NB4 (cell line): ENCODE measurements around the gene ATXN7.

Experiments
- MYC ChIP-seq: IDR thresholded peaks from 2 replicates; pipeline ENCODE4 v1.6.1; 2011; ENCODE audit warnings: low read depth, low read length
- POLR2A ChIP-seq: IDR thresholded peaks from 2 replicates; pipeline ENCODE4 v1.6.1; 2011; ENCODE audit warnings: mild to moderate bottlenecking; ENCODE audit not compliant: insufficient read length; ENCODE audit errors: extremely low read depth
- TF ChIP-seq, protein P1 (sequence below): IDR thresholded peaks from one replicate; pipeline ENCODE4 v1.5.1; 2012; ENCODE audit warnings: low read depth, low read length
- TF ChIP-seq, protein P2 (sequence below): IDR thresholded peaks from 2 replicates; pipeline ENCODE4 v1.6.1; 2011; ENCODE audit warnings: low read depth, low read length

- TF ChIP-seq, protein P1, sequence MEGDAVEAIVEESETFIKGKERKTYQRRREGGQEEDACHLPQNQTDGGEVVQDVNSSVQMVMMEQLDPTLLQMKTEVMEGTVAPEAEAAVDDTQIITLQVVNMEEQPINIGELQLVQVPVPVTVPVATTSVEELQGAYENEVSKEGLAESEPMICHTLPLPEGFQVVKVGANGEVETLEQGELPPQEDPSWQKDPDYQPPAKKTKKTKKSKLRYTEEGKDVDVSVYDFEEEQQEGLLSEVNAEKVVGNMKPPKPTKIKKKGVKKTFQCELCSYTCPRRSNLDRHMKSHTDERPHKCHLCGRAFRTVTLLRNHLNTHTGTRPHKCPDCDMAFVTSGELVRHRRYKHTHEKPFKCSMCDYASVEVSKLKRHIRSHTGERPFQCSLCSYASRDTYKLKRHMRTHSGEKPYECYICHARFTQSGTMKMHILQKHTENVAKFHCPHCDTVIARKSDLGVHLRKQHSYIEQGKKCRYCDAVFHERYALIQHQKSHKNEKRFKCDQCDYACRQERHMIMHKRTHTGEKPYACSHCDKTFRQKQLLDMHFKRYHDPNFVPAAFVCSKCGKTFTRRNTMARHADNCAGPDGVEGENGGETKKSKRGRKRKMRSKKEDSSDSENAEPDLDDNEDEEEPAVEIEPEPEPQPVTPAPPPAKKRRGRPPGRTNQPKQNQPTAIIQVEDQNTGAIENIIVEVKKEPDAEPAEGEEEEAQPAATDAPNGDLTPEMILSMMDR, result no peak
- TF ChIP-seq POLR2A (no peak), MYC (no peak)
- TF ChIP-seq, protein P2, sequence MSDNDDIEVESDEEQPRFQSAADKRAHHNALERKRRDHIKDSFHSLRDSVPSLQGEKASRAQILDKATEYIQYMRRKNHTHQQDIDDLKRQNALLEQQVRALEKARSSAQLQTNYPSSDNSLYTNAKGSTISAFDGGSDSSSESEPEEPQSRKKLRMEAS, result no peak
Observed at GRCh38 chr3:63946753-63947152, 83.1 kb downstream of the ATXN7 start.
